NCI-H345 (cell line): ENCODE measurements around the gene RPS14.
"Not testable (repeated sequence)": the region's sequence is repeated elsewhere in the genome, so short reads cannot be mapped to it uniquely, and the experiment has no call there.

ENCODE experiments used
- DNase-seq: peaks from one replicate; lab custom pipeline; 2025; lab: John Stamatoyannopoulos, UW

Gene RPS14

GRCh38 chr5:150444770-150445169 lies 4.8 kb downstream of the RPS14 start:
- DNase-seq: no peak

- DNase-seq: no peak
Measured at GRCh38 chr5:150443242-150444075, 6.1 kb downstream of the RPS14 start.

- DNase-seq: no peak
Measured at GRCh38 chr5:150442699-150443080, 6.8 kb downstream of the RPS14 start.

- DNase-seq: no peak
Measured at GRCh38 chr5:150441813-150442698, 7.5 kb downstream of the RPS14 start.

GRCh38 chr5:150440948-150441812 lies 8.4 kb downstream of the RPS14 start:
- DNase-seq: no peak

- no peak for DNase-seq
Measured at GRCh38 chr5:150438873-150439546, 10.5 kb downstream of the RPS14 start.

GRCh38 chr5:150436141-150436680 lies 13.3 kb downstream of the RPS14 start:
- DNase-seq: peak; percentile 88

- DNase-seq: no peak
Measured at GRCh38 chr5:150434464-150434863, 15.1 kb downstream of the RPS14 start.

- DNase-seq: no peak
Measured at GRCh38 chr5:150431574-150431973, 18.0 kb downstream of the RPS14 start.

- no peak for DNase-seq
Measured at GRCh38 chr5:150431048-150431447, 18.5 kb downstream of the RPS14 start.

- DNase-seq: no peak
Measured at GRCh38 chr5:150429410-150429873, 20.1 kb downstream of the RPS14 start.

GRCh38 chr5:150428978-150429377 lies 20.6 kb downstream of the RPS14 start:
- no peak for DNase-seq

GRCh38 chr5:150428106-150428876 lies 21.2 kb downstream of the RPS14 start:
- no peak for DNase-seq

GRCh38 chr5:150426165-150426564 lies 23.4 kb downstream of the RPS14 start:
- not testable (repeated sequence) for DNase-seq

- DNase-seq: no peak
Measured at GRCh38 chr5:150422758-150423157, 26.8 kb downstream of the RPS14 start.

GRCh38 chr5:150422075-150422474 lies 27.5 kb downstream of the RPS14 start:
- no peak for DNase-seq

GRCh38 chr5:150419630-150420270 lies 29.8 kb downstream of the RPS14 start:
- no peak for DNase-seq

GRCh38 chr5:150413902-150414790 lies 35.4 kb downstream of the RPS14 start:
- DNase-seq: not testable (repeated sequence)
